ENCODE results near the gene WNT16.

Gene WNT16

GRCh38 chr7:121329191-121330052 lies 622 bp downstream of the WNT16 start:
- Histone ChIP-seq H3K4me3 (replicated peaks; ENCODE audit: low read depth, low read length) (peak overlapping the region; percentile 39), H3K27me3 (replicated peaks; ENCODE audit: control insufficient read depth, insufficient read depth, low read length) (peaks cover 5% of the 10 kb centered on the region)

DNA sequence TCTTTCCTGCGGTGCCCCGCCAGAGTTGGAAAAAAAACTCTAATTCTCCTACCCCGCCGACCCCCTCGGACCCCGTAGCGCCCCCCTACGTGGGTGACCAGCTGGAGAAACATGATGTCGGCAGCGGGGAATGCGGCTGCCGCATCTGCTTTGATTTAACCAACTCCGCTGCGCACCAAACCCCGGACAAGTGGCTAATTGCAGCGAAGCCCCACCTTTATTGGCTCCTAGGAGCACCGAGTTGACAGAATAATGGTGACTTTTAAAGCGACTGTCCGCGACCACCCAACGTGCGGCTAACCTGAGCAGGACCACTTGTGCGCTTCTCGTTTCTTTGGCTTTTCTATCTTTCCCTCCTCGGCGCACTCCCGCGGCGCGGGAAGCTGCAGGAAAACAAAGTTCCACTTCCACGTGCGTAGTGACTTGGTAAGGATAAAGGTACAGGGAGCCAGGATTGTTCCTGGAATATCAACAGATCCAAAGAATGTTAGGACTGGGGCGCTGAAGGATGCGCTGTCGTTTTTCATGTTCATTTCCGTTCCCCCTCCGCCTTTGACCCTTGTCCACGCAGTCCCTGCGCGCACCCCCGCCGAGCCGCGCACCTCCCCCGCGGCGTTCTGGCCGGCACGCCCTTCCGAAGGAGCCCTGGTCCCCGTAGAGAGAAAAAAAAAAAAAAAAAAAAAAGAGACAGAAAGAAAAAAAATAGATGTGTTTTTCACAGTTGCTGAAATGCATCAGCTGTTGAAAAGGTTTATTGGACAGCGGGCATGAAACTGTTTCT lies 1.4 kb downstream of the WNT16 start:
- Histone ChIP-seq H3K27me3 (replicated peaks; ENCODE audit: control insufficient read depth, insufficient read depth, low read length) (peaks cover 5% of the 10 kb centered on the region), H3K4me3 (replicated peaks; ENCODE audit: low read depth, low read length) (peak overlapping the region; percentile 39), H3K36me3 (ENCODE audit: control insufficient read depth, insufficient read depth, low read length) (no peaks in the 10 kb centered on the region)
- no peak for DNase-seq (ENCODE audit: extremely low read depth, insufficient read length)
- no peak for TF ChIP-seq CTCF (IDR thresholded peaks at IDR 0.05; ENCODE audit: insufficient read depth, low read length, poor library complexity, severe bottlenecking)

More at GRCh38 chr7:121329191-121330052, 622 bp downstream of the WNT16 start:
- TF ChIP-seq CTCF (IDR thresholded peaks at IDR 0.05; ENCODE audit: insufficient read depth, low read length, poor library complexity, severe bottlenecking): peak; percentile 29
- no peaks in the 10 kb centered on the region for H3K36me3 ChIP-seq (ENCODE audit: control insufficient read depth, insufficient read depth, low read length)
- DNase-seq (ENCODE audit: extremely low read depth, insufficient read length): peak; percentile 42

GRCh38 chr7:121331048-121331447 lies 2.2 kb downstream of the WNT16 start:
- no peak for TF ChIP-seq CTCF (IDR thresholded peaks at IDR 0.05; ENCODE audit: insufficient read depth, low read length, poor library complexity, severe bottlenecking)
- H3K4me3 ChIP-seq (replicated peaks; ENCODE audit: low read depth, low read length): no peak overlapping the region
- no peaks in the 10 kb centered on the region for H3K36me3 ChIP-seq (ENCODE audit: control insufficient read depth, insufficient read depth, low read length)
- H3K27me3 ChIP-seq (replicated peaks; ENCODE audit: control insufficient read depth, insufficient read depth, low read length): peaks cover 5% of the 10 kb centered on the region
- no peak for DNase-seq (ENCODE audit: extremely low read depth, insufficient read length)

GRCh38 chr7:121331574-121331973 lies 2.8 kb downstream of the WNT16 start:
- TF ChIP-seq CTCF (IDR thresholded peaks at IDR 0.05; ENCODE audit: insufficient read depth, low read length, poor library complexity, severe bottlenecking): no peak
- H3K36me3 ChIP-seq (ENCODE audit: control insufficient read depth, insufficient read depth, low read length): no peaks in the 10 kb centered on the region
- H3K4me3 ChIP-seq (replicated peaks; ENCODE audit: low read depth, low read length): no peak overlapping the region
- peaks cover 5% of the 10 kb centered on the region for H3K27me3 ChIP-seq (replicated peaks; ENCODE audit: control insufficient read depth, insufficient read depth, low read length)
- DNase-seq (ENCODE audit: extremely low read depth, insufficient read length): no peak

- no peak for TF ChIP-seq CTCF (IDR thresholded peaks at IDR 0.05; ENCODE audit: insufficient read depth, low read length, poor library complexity, severe bottlenecking)
These were observed 5.6 kb downstream of the WNT16 start for GRCh38 chr7:121334376-121334775.

More at GRCh38 chr7:121334376-121334775, 5.6 kb downstream of the WNT16 start:
- Histone ChIP-seq H3K36me3 (ENCODE audit: control insufficient read depth, insufficient read depth, low read length) (peaks cover 2% of the 10 kb centered on the region), H3K4me3 (replicated peaks; ENCODE audit: low read depth, low read length) (no peak overlapping the region), H3K27me3 (replicated peaks; ENCODE audit: control insufficient read depth, insufficient read depth, low read length) (peaks cover 3% of the 10 kb centered on the region)
- no peak for DNase-seq (ENCODE audit: extremely low read depth, insufficient read length)

All from GM06990 (cell line).